Skeletal muscle satellite cell (primary cell): ENCODE results near the gene PABPN1.

ENCODE experiments used
- H3K27me3 ChIP-seq: 2 replicates; pipeline ENCODE4 v1.7.0; 2013; ENCODE audit warnings: low read length; ENCODE audit not compliant: control insufficient read depth, insufficient read depth
- H3K36me3 ChIP-seq: 2 replicates; pipeline ENCODE4 v1.7.0; 2013; ENCODE audit warnings: mild to moderate bottlenecking, control low read depth, low read length; ENCODE audit not compliant: insufficient read depth
- H3K4me1 ChIP-seq: 2 replicates; pipeline ENCODE4 v1.7.0; 2013; ENCODE audit warnings: low read length; ENCODE audit not compliant: control insufficient read depth, insufficient read depth
- H3K4me2 ChIP-seq: 2 replicates; pipeline ENCODE4 v1.7.0; 2013; ENCODE audit warnings: mild to moderate bottlenecking, low read length
- H3K4me3 ChIP-seq: 2 replicates; pipeline ENCODE4 v1.7.0; 2013; ENCODE audit warnings: low read length
- H3K9ac ChIP-seq: 2 replicates; pipeline ENCODE4 v1.7.0; 2013; ENCODE audit warnings: mild to moderate bottlenecking, low read depth, low read length, moderate library complexity
- H3K9me3 ChIP-seq: replicated peaks from 2 replicates; pipeline ENCODE4 v1.7.0; 2013; ENCODE audit warnings: mild to moderate bottlenecking, control low read depth, low read length

The PABPN1 gene

GRCh38 chr14:23302290-23303225 lies 18.7 kb upstream of the PABPN1 start, which contains the start of gene PPP1R3E:
TSS of gene PPP1R3E (minus strand) at chr14:23302859. CDS start at chr14:23302576, 283 bp downstream.
- Histone ChIP-seq H3K9me3 (no peaks in the 10 kb centered on the region), H3K36me3 (no peaks in the 10 kb centered on the region), H3K4me3 (peak within 1 kb of the TSS; percentile 78), H3K27me3 (no peaks in the 10 kb centered on the region), H3K4me2 (peak within 1 kb of the TSS; percentile 96), H3K4me1 (peaks cover 38% of the 10 kb centered on the region), H3K9ac (peak within 1 kb of the TSS; percentile 90)

GRCh38 chr14:23306412-23307145 lies 14.7 kb upstream of the PABPN1 start, which contains the start of gene BCL2L2:
TSS of gene BCL2L2 (plus strand) at chr14:23306833. CDS start at chr14:23307768, 935 bp downstream.
- Histone ChIP-seq H3K4me3 (peak within 1 kb of the TSS; percentile 82), H3K27me3 (no peaks in the 10 kb centered on the region), H3K4me1 (peaks cover 33% of the 10 kb centered on the region), H3K9ac (peak within 1 kb of the TSS; percentile 98), H3K9me3 (no peaks in the 10 kb centered on the region), H3K4me2 (peak within 1 kb of the TSS; percentile 87), H3K36me3 (peaks cover 37% of the 10 kb centered on the region)

GRCh38 chr14:23307146-23307530 lies 14.1 kb upstream of the PABPN1 start:
- Histone ChIP-seq H3K4me1 (peaks cover 31% of the 10 kb centered on the region), H3K27me3 (no peaks in the 10 kb centered on the region), H3K9ac (peak overlapping the region; percentile 98), H3K9me3 (no peaks in the 10 kb centered on the region), H3K36me3 (peaks cover 41% of the 10 kb centered on the region), H3K4me3 (peak overlapping the region; percentile 82), H3K4me2 (peak overlapping the region; percentile 87)

- Histone ChIP-seq H3K4me2 (peak overlapping the region; percentile 87), H3K4me3 (peak overlapping the region; percentile 82), H3K36me3 (peaks cover 41% of the 10 kb centered on the region), H3K27me3 (no peaks in the 10 kb centered on the region), H3K4me1 (peaks cover 31% of the 10 kb centered on the region), H3K9ac (peak overlapping the region; percentile 98), H3K9me3 (no peaks in the 10 kb centered on the region)
Measured at GRCh38 chr14:23307687-23308644, 13.3 kb upstream of the PABPN1 start.

GRCh38 chr14:23308721-23309445 lies 12.4 kb upstream of the PABPN1 start:
- H3K4me1 ChIP-seq = peaks cover 31% of the 10 kb centered on the region
- H3K36me3 ChIP-seq = peaks cover 45% of the 10 kb centered on the region
- no peaks in the 10 kb centered on the region for H3K9me3 ChIP-seq
- H3K27me3 ChIP-seq = no peaks in the 10 kb centered on the region
- H3K9ac ChIP-seq = no peak overlapping the region
- H3K4me2 ChIP-seq = peak overlapping the region; percentile 87
- H3K4me3 ChIP-seq = peak overlapping the region; percentile 82

- Histone ChIP-seq H3K4me2 (no peak overlapping the region), H3K4me3 (no peak overlapping the region), H3K36me3 (peaks cover 51% of the 10 kb centered on the region), H3K4me1 (peaks cover 31% of the 10 kb centered on the region), H3K27me3 (no peaks in the 10 kb centered on the region), H3K9ac (no peak overlapping the region), H3K9me3 (no peaks in the 10 kb centered on the region)
Measured at GRCh38 chr14:23310546-23310945, 10.7 kb upstream of the PABPN1 start.

GRCh38 chr14:23316300-23316699 lies 5.0 kb upstream of the PABPN1 start:
- H3K27me3 ChIP-seq = no peaks in the 10 kb centered on the region
- H3K9ac ChIP-seq = no peak overlapping the region
- H3K4me2 ChIP-seq = no peak overlapping the region
- no peak overlapping the region for H3K4me3 ChIP-seq
- H3K9me3 ChIP-seq = no peaks in the 10 kb centered on the region
- H3K36me3 ChIP-seq = peaks cover 39% of the 10 kb centered on the region
- H3K4me1 ChIP-seq = peaks cover 14% of the 10 kb centered on the region

GRCh38 chr14:23319746-23320583 lies 1.3 kb upstream of the PABPN1 start:
- Histone ChIP-seq H3K4me3 (peak overlapping the region; percentile 60), H3K9me3 (no peaks in the 10 kb centered on the region), H3K36me3 (peaks cover 44% of the 10 kb centered on the region), H3K9ac (peak overlapping the region; percentile 70), H3K4me2 (peak overlapping the region; percentile 79), H3K4me1 (peaks cover 24% of the 10 kb centered on the region), H3K27me3 (no peaks in the 10 kb centered on the region)

- Histone ChIP-seq H3K36me3 (peaks cover 48% of the 10 kb centered on the region), H3K4me1 (peaks cover 16% of the 10 kb centered on the region), H3K9ac (peak overlapping the region; percentile 92), H3K4me2 (peak overlapping the region; percentile 88), H3K9me3 (no peaks in the 10 kb centered on the region), H3K27me3 (no peaks in the 10 kb centered on the region), H3K4me3 (peak overlapping the region; percentile 82)
Measured at GRCh38 chr14:23321572-23322547, 603 bp downstream of the PABPN1 start.
